Stromal cell of bone marrow (primary cell): ENCODE results near the gene NDUFA12.
"Not testable (repeated sequence)": the region's sequence is repeated elsewhere in the genome, so short reads cannot be mapped to it uniquely, and the experiment has no call there.

Experiments
- DNase-seq: peaks from one replicate; pipeline ENCODE4 v3.0.0-alpha.2; 2012; ENCODE audit warnings: low read depth

Gene NDUFA12

GRCh38 chr12:95003213-95003920 is at the start of gene NDUFA12:
Gene NDUFA12 (minus strand): TSS chr12:95003697. CDS start chr12:95003680, 17 bp downstream.
- peak; percentile 92 for DNase-seq

GRCh38 chr12:95051241-95051640 is 47.7 kb upstream of the NDUFA12 start:
- DNase-seq, result no peak

- DNase-seq, result no peak
Observed at GRCh38 chr12:95037906-95038305, 34.4 kb upstream of the NDUFA12 start.

GRCh38 chr12:95034750-95035149 is 31.3 kb upstream of the NDUFA12 start:
- DNase-seq, result no peak

- DNase-seq, result no peak
Observed at GRCh38 chr12:95022477-95022876, 19.0 kb upstream of the NDUFA12 start.

GRCh38 chr12:95017482-95017881 is 14.0 kb upstream of the NDUFA12 start:
- DNase-seq, result no peak

GRCh38 chr12:95016120-95016519 is 12.6 kb upstream of the NDUFA12 start:
- no peak for DNase-seq

- no peak for DNase-seq
Observed at GRCh38 chr12:95014554-95014953, 11.1 kb upstream of the NDUFA12 start.

GRCh38 chr12:95006206-95006605 is 2.7 kb upstream of the NDUFA12 start:
- DNase-seq, result no peak

- peak; percentile 28 for DNase-seq
Observed at GRCh38 chr12:95004610-95005009, 1.1 kb upstream of the NDUFA12 start.

GRCh38 chr12:95003921-95004272 is 400 bp upstream of the NDUFA12 start:
- no peak for DNase-seq

GRCh38 chr12:95002754-95003153 is 743 bp downstream of the NDUFA12 start:
- DNase-seq, result no peak

- no peak for DNase-seq
Observed at GRCh38 chr12:94998326-94998725, 5.2 kb downstream of the NDUFA12 start.

- DNase-seq, result no peak
Observed at GRCh38 chr12:94997726-94998125, 5.8 kb downstream of the NDUFA12 start.

GRCh38 chr12:94997061-94997460 is 6.4 kb downstream of the NDUFA12 start:
- DNase-seq, result no peak

GRCh38 chr12:94994312-94994711 is 9.2 kb downstream of the NDUFA12 start:
- DNase-seq, result peak; percentile 21

- DNase-seq, result not testable (repeated sequence)
Observed at GRCh38 chr12:94993855-94994254, 9.6 kb downstream of the NDUFA12 start.

GRCh38 chr12:94990222-94990621 is 13.3 kb downstream of the NDUFA12 start:
- DNase-seq, result no peak

- DNase-seq, result no peak
Observed at GRCh38 chr12:94988471-94988870, 15.0 kb downstream of the NDUFA12 start.

GRCh38 chr12:94987801-94988200 is 15.7 kb downstream of the NDUFA12 start:
- no peak for DNase-seq

GRCh38 chr12:94987076-94987669 is 16.3 kb downstream of the NDUFA12 start:
- no peak for DNase-seq

- DNase-seq, result not testable (repeated sequence)
Observed at GRCh38 chr12:94985099-94985498, 18.4 kb downstream of the NDUFA12 start.

GRCh38 chr12:94983321-94983720 is 20.2 kb downstream of the NDUFA12 start:
- DNase-seq, result no peak

GRCh38 chr12:94982456-94982855 is 21.0 kb downstream of the NDUFA12 start:
- DNase-seq, result no peak
